Measurements from ENCODE around the gene VWA8.

The VWA8 gene

GRCh38 chr13:41945926-41946325 is 15.0 kb downstream of the VWA8 start:
- no peak overlapping the region for H3K27ac ChIP-seq (ENCODE audit: low read depth, low read length)
- no peak overlapping the region for H3K9ac ChIP-seq (ENCODE audit: low read depth in 1 of 2, low read length in 2 of 2)
- peaks cover 3 to 14% of the 10 kb centered on the region in 2 donors for H3K36me3 ChIP-seq (ENCODE audit: control insufficient read depth in 1 of 2, insufficient read depth in 2 of 2, low read length in 2 of 2)
- no peaks in the 10 kb centered on the region for H3K27me3 ChIP-seq (ENCODE audit: control insufficient read depth in 1 of 2, insufficient read depth in 2 of 2, low read length in 2 of 2)
- no peaks in the 10 kb centered on the region for H3K9me3 ChIP-seq (ENCODE audit: control insufficient read depth in 1 of 2, low read length in 2 of 2)
- H3K4me3 ChIP-seq (ENCODE audit: low read depth in 1 of 2, low read length in 2 of 2): no peak overlapping the region
- no peaks in the 10 kb centered on the region for H3K4me1 ChIP-seq (ENCODE audit: control insufficient read depth in 1 of 2, insufficient read depth in 2 of 2, low read length in 2 of 2)

DNA sequence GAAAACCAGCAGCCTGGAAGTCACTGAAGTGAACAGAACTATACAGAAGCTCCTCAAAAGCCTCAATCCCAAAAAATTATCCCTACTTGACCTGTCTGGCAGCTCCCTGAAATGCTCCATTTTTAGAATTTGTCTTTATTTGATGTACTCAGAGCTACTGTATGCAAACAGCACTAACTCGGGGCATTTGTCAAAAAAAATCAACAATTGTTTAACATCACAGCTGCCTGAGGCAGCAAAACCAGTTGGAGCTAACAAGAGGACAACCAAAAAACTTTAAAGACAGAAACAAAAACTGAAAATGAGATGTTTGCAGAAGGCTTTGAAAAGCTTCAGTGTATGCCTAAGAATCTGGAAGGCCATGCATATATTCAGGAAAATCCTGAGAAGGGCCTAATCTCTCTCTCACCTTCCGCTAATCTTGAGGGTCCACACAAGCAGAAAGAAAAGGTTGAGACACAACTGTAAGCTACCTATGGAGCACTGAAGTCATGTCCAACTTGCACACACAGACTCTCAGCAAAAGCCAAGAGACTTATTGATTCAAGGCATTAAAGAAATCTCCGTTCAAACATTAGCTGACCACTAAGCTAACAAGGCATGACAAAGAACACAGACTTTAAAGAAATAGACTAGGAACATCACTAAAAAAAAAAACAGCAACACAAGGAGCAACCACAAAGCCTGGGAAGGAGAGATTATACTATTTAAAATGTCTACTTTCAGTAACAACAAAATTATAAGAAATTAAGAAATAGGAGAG is 16.1 kb downstream of the VWA8 start:
- Histone ChIP-seq H3K36me3 (ENCODE audit: control insufficient read depth in 1 of 2, insufficient read depth in 2 of 2, low read length in 2 of 2) (peaks cover 3 to 14% of the 10 kb centered on the region in 2 donors), H3K4me1 (ENCODE audit: control insufficient read depth in 1 of 2, insufficient read depth in 2 of 2, low read length in 2 of 2) (no peaks in the 10 kb centered on the region), H3K9ac (ENCODE audit: low read depth in 1 of 2, low read length in 2 of 2) (no peak overlapping the region), H3K4me3 (ENCODE audit: low read depth in 1 of 2, low read length in 2 of 2) (no peak overlapping the region), H3K9me3 (ENCODE audit: control insufficient read depth in 1 of 2, low read length in 2 of 2) (no peaks in the 10 kb centered on the region), H3K27ac (ENCODE audit: low read depth, low read length) (no peak overlapping the region), H3K27me3 (ENCODE audit: control insufficient read depth in 1 of 2, insufficient read depth in 2 of 2, low read length in 2 of 2) (no peaks in the 10 kb centered on the region)

DNA sequence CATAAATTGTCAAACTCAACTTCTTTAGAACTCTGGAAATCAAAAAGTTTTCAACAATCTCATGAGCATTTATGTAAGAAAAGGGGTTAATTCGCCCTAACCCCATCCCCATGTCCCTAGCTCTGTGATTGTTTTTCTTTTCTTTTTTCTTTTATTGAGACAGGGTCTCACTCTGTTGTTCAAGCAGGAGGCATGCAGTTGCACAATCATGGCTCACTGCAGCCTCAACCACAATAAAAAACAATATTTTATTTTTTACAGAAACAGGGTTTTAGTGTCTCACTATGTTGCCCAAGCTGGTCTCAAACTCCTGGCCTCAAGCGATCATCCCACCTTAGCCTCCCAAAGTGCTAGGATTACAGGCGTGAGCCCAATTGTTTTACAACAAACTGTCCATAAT is 16.7 kb downstream of the VWA8 start:
- Histone ChIP-seq H3K9ac (ENCODE audit: low read depth in 1 of 2, low read length in 2 of 2) (no peak overlapping the region), H3K9me3 (ENCODE audit: control insufficient read depth in 1 of 2, low read length in 2 of 2) (no peaks in the 10 kb centered on the region)

GRCh38 chr13:41942462-41943094 is 18.3 kb downstream of the VWA8 start:
- no peak overlapping the region for H3K27ac ChIP-seq (ENCODE audit: low read depth, low read length)
- peaks cover 0 to 14% of the 10 kb centered on the region in 2 donors for H3K36me3 ChIP-seq (ENCODE audit: control insufficient read depth in 1 of 2, insufficient read depth in 2 of 2, low read length in 2 of 2)
- H3K9me3 ChIP-seq (ENCODE audit: control insufficient read depth in 1 of 2, low read length in 2 of 2): no peaks in the 10 kb centered on the region
- H3K4me1 ChIP-seq (ENCODE audit: control insufficient read depth in 1 of 2, insufficient read depth in 2 of 2, low read length in 2 of 2): no peaks in the 10 kb centered on the region
- no peak overlapping the region for H3K9ac ChIP-seq (ENCODE audit: low read depth in 1 of 2, low read length in 2 of 2)
- no peak overlapping the region for H3K4me3 ChIP-seq (ENCODE audit: low read depth in 1 of 2, low read length in 2 of 2)
- H3K27me3 ChIP-seq (ENCODE audit: control insufficient read depth in 1 of 2, insufficient read depth in 2 of 2, low read length in 2 of 2): no peaks in the 10 kb centered on the region

More for the DNA sequence above, 16.7 kb downstream of the VWA8 start:
- Histone ChIP-seq H3K36me3 (ENCODE audit: control insufficient read depth in 1 of 2, insufficient read depth in 2 of 2, low read length in 2 of 2) (peaks cover 3 to 14% of the 10 kb centered on the region in 2 donors), H3K27ac (ENCODE audit: low read depth, low read length) (no peak overlapping the region), H3K4me3 (ENCODE audit: low read depth in 1 of 2, low read length in 2 of 2) (no peak overlapping the region), H3K4me1 (ENCODE audit: control insufficient read depth in 1 of 2, insufficient read depth in 2 of 2, low read length in 2 of 2) (no peaks in the 10 kb centered on the region), H3K27me3 (ENCODE audit: control insufficient read depth in 1 of 2, insufficient read depth in 2 of 2, low read length in 2 of 2) (no peaks in the 10 kb centered on the region)

GRCh38 chr13:41941174-41941573 is 19.7 kb downstream of the VWA8 start:
- Histone ChIP-seq H3K9ac (ENCODE audit: low read depth in 1 of 2, low read length in 2 of 2) (no peak overlapping the region), H3K4me1 (ENCODE audit: control insufficient read depth in 1 of 2, insufficient read depth in 2 of 2, low read length in 2 of 2) (no peaks in the 10 kb centered on the region), H3K36me3 (ENCODE audit: control insufficient read depth in 1 of 2, insufficient read depth in 2 of 2, low read length in 2 of 2) (peaks cover 0 to 8% of the 10 kb centered on the region in 2 donors), H3K27me3 (ENCODE audit: control insufficient read depth in 1 of 2, insufficient read depth in 2 of 2, low read length in 2 of 2) (no peaks in the 10 kb centered on the region), H3K9me3 (ENCODE audit: control insufficient read depth in 1 of 2, low read length in 2 of 2) (no peaks in the 10 kb centered on the region), H3K4me3 (ENCODE audit: low read depth in 1 of 2, low read length in 2 of 2) (no peak overlapping the region), H3K27ac (ENCODE audit: low read depth, low read length) (no peak overlapping the region)

- Histone ChIP-seq H3K4me3 (ENCODE audit: low read depth in 1 of 2, low read length in 2 of 2) (no peak overlapping the region), H3K27me3 (ENCODE audit: control insufficient read depth in 1 of 2, insufficient read depth in 2 of 2, low read length in 2 of 2) (no peaks in the 10 kb centered on the region), H3K4me1 (ENCODE audit: control insufficient read depth in 1 of 2, insufficient read depth in 2 of 2, low read length in 2 of 2) (no peaks in the 10 kb centered on the region), H3K9me3 (ENCODE audit: control insufficient read depth in 1 of 2, low read length in 2 of 2) (no peaks in the 10 kb centered on the region), H3K27ac (ENCODE audit: low read depth, low read length) (no peak overlapping the region), H3K36me3 (ENCODE audit: control insufficient read depth in 1 of 2, insufficient read depth in 2 of 2, low read length in 2 of 2) (peaks cover 0 to 8% of the 10 kb centered on the region in 2 donors), H3K9ac (ENCODE audit: low read depth in 1 of 2, low read length in 2 of 2) (no peak overlapping the region)
Measured at GRCh38 chr13:41939398-41939797, 21.5 kb downstream of the VWA8 start.

- no peaks in the 10 kb centered on the region for H3K4me1 ChIP-seq (ENCODE audit: control insufficient read depth in 1 of 2, insufficient read depth in 2 of 2, low read length in 2 of 2)
Measured at GRCh38 chr13:41938918-41939317, 22.0 kb downstream of the VWA8 start.

DNA sequence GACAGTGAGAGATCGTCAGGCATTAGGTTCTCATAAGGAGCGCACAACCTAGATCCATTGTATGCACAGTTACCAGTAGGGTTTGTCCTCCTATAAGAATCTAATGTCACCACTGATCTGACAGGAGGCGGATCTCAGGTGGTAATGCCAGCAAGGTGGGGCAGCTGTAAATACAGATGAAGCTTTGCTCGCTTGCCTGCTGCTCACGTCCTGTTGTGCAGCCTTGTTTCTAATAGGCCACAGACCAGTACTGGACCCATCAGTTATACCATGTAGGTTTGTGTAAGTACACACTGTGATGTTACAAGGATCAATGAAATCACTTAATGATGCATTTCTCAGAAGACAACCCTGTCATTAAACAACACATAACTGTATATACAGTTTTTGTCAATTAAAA is 23.5 kb downstream of the VWA8 start:
- Histone ChIP-seq H3K27ac (ENCODE audit: low read depth, low read length) (no peak overlapping the region), H3K4me1 (ENCODE audit: control insufficient read depth in 1 of 2, insufficient read depth in 2 of 2, low read length in 2 of 2) (no peaks in the 10 kb centered on the region), H3K9me3 (ENCODE audit: control insufficient read depth in 1 of 2, low read length in 2 of 2) (no peaks in the 10 kb centered on the region), H3K4me3 (ENCODE audit: low read depth in 1 of 2, low read length in 2 of 2) (no peak overlapping the region), H3K9ac (ENCODE audit: low read depth in 1 of 2, low read length in 2 of 2) (no peak overlapping the region), H3K36me3 (ENCODE audit: control insufficient read depth in 1 of 2, insufficient read depth in 2 of 2, low read length in 2 of 2) (peaks cover 0 to 4% of the 10 kb centered on the region in 2 donors), H3K27me3 (ENCODE audit: control insufficient read depth in 1 of 2, insufficient read depth in 2 of 2, low read length in 2 of 2) (no peaks in the 10 kb centered on the region)

More at GRCh38 chr13:41938918-41939317, 22.0 kb downstream of the VWA8 start:
- Histone ChIP-seq H3K27me3 (ENCODE audit: control insufficient read depth in 1 of 2, insufficient read depth in 2 of 2, low read length in 2 of 2) (no peaks in the 10 kb centered on the region), H3K36me3 (ENCODE audit: control insufficient read depth in 1 of 2, insufficient read depth in 2 of 2, low read length in 2 of 2) (peaks cover 0 to 8% of the 10 kb centered on the region in 2 donors), H3K4me3 (ENCODE audit: low read depth in 1 of 2, low read length in 2 of 2) (no peak overlapping the region), H3K27ac (ENCODE audit: low read depth, low read length) (no peak overlapping the region), H3K9ac (ENCODE audit: low read depth in 1 of 2, low read length in 2 of 2) (no peak overlapping the region), H3K9me3 (ENCODE audit: control insufficient read depth in 1 of 2, low read length in 2 of 2) (no peaks in the 10 kb centered on the region)

- H3K4me3 ChIP-seq (ENCODE audit: low read depth in 1 of 2, low read length in 2 of 2): no peak overlapping the region
- no peaks in the 10 kb centered on the region for H3K9me3 ChIP-seq (ENCODE audit: control insufficient read depth in 1 of 2, low read length in 2 of 2)
- H3K4me1 ChIP-seq (ENCODE audit: control insufficient read depth in 1 of 2, insufficient read depth in 2 of 2, low read length in 2 of 2): no peaks in the 10 kb centered on the region
- H3K9ac ChIP-seq (ENCODE audit: low read depth in 1 of 2, low read length in 2 of 2): no peak overlapping the region
- no peak overlapping the region for H3K27ac ChIP-seq (ENCODE audit: low read depth, low read length)
- no peaks in the 10 kb centered on the region for H3K27me3 ChIP-seq (ENCODE audit: control insufficient read depth in 1 of 2, insufficient read depth in 2 of 2, low read length in 2 of 2)
- peaks cover 0 to 3% of the 10 kb centered on the region in 2 donors for H3K36me3 ChIP-seq (ENCODE audit: control insufficient read depth in 1 of 2, insufficient read depth in 2 of 2, low read length in 2 of 2)
Measured at GRCh38 chr13:41935501-41935900, 25.4 kb downstream of the VWA8 start.

DNA sequence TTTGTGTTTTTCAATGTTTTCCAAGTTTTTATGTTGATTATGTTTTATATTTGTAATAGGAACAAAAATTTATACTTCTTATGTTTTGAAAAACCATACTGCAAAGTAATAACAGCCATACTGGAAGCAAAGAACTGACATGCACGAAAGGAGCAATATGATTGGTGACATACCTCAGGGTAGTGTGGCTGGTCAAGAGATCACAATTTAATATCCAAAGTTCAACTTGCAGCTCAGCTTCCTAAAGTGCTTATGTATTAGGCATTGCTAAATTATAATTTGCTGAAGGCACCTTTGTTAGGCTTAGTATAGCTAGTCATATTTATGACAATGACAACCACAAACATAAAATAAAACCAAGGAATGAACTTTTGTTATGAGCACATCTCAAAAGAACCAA is 25.9 kb downstream of the VWA8 start:
- Histone ChIP-seq H3K9me3 (ENCODE audit: control insufficient read depth in 1 of 2, low read length in 2 of 2) (no peaks in the 10 kb centered on the region), H3K4me1 (ENCODE audit: control insufficient read depth in 1 of 2, insufficient read depth in 2 of 2, low read length in 2 of 2) (no peaks in the 10 kb centered on the region), H3K36me3 (ENCODE audit: control insufficient read depth in 1 of 2, insufficient read depth in 2 of 2, low read length in 2 of 2) (peaks cover 0 to 3% of the 10 kb centered on the region in 2 donors), H3K9ac (ENCODE audit: low read depth in 1 of 2, low read length in 2 of 2) (no peak overlapping the region), H3K27me3 (ENCODE audit: control insufficient read depth in 1 of 2, insufficient read depth in 2 of 2, low read length in 2 of 2) (no peaks in the 10 kb centered on the region), H3K4me3 (ENCODE audit: low read depth in 1 of 2, low read length in 2 of 2) (no peak overlapping the region), H3K27ac (ENCODE audit: low read depth, low read length) (no peak overlapping the region)

Measured in duodenal mucosa (tissue), 2 donors.